Stimulated activated CD4-positive, alpha-beta T cell treated with anti-CD3 and anti-CD28 coated beads, Interleukin-12 subunit alpha, Interleukin-12 subunit beta, amount 100 ng/mL, for 24 hours (primary cell): ENCODE measurements around the gene CLTCL1.
"Not testable (repeated sequence)": the region's sequence is repeated elsewhere in the genome, so short reads cannot be mapped to it uniquely, and the experiment has no call there.

Experiments
- DNase-seq, 2 experiments: peaks; one replicate each; pipeline ENCODE4 v3.0.0-alpha.2; 2020; ENCODE audit warnings: low read depth in 2 of 2

CLTCL1 gene

DNA sequence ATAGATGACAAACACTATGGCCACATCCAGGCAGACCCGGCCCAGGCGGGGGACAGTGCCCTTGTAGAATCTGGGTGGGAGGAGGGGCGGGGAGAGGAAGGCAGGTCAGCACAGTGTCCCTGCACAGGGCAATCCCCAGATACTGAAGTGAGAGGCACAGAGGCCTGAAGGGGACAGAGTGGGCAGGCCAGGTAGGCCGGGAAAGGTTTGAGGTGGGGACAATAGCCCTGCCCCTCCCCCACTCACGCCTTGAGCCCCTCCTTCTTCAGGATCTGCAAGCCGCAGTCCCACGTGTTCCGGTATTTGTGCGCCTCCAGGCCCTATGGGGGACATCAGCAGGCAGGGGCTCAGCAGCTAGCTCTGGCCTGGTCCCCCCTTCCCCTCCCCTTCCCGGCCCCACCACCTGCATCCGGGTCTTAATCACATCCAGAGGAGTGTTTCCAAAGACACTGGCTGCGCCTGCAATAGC, 115.3 kb downstream of the CLTCL1 start:
- DNase-seq = no peak

DNA sequence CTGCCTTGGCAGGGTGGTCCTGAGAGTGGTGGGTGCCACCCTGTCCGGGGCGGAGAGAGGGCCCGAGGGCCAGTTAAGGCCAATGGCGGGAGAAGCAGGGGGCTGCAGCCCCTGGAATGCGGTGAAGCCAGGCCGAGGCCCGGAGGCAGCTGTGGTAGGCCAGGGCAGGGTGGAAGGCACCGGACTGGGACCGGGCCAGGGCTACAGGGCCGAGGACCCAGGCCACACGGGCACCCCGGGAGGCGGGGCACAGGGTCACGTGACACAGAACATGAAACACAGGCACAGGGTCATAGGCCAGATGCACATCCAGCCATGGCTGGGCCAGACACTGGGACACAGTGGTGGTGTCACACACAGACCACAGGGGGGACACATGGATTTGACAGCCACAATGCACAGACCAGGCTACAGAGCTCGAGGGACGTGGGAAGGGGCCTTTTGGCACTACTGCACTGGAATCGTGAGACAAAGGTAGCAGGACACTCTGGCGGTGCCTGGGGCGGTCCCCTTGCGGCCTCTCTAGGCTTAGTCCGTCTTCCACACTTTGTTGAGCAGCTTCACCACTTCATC, 115.8 kb downstream of the CLTCL1 start:
- DNase-seq = no peak

DNA sequence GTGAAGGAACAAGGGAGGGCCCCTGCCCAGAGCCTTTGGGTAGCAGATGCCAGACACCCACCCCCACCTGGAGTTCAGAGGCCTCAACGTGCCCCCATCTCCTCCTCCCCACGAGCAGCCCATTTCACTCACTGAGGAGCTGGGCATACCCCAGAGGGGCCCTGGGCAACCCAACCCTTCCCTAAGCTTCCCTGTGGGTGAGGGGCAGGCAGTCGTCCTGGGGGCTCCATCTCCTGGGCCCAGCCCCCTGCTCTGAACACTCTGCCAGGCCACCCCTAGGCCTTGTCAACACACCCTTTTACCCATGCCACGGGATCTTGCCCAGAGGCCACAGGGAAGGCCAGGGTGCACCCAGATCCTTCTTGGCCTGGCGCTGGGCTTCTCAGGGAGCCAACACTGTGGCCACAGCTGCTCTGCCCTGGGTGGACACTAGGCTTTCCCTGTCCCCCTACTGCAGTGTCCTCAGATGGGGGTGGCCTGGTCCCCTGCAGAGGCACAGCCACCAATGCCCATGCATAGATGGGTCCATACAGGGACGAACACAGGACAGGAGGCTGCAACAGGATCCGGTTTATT, 116.4 kb downstream of the CLTCL1 start:
- DNase-seq = no peak

DNA sequence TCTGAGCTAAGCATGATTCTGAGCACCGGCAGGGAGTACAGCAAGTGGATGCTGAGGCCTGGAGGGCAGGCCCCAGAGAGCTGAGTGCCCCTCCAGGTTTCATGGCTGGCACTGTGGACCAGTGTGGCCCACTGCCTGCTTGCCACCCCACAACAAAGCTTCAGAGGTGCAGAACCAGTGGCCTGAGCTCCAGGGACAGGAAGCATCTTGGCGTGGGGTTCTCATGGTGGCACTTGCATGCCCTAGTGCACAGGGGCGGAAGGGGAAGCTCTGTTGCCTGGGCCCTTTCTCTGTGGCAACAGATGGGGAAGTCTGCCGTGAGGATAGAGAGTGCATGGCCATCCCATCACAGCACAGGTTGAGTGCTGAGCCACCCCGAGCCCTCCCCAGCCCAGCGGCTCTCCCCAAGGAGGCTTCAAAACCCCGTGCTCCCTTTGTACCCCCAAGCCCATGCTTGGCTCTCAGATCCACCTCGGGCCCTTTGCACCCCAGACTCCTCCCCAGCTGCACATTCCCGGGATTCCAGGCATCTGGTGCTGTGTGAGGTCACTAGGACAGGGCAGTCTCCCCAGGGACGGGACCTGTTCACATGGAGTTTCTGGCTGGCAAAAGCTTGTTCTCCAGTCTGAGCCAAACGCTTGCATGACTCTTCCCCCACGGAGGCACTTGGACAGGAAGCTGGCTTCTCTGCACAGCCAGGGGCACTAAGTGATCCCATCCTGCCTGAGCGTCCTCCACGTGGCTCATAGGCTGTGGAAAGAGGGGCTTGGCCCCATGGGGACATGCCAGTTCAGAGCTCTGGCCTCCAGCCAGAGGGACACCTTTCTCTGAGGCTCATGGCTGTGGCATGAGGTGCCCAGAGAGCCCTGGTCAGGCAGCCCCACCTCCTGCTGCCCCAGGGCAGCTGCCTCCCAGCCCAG, 117.2 kb downstream of the CLTCL1 start:
- no peak for DNase-seq

DNA sequence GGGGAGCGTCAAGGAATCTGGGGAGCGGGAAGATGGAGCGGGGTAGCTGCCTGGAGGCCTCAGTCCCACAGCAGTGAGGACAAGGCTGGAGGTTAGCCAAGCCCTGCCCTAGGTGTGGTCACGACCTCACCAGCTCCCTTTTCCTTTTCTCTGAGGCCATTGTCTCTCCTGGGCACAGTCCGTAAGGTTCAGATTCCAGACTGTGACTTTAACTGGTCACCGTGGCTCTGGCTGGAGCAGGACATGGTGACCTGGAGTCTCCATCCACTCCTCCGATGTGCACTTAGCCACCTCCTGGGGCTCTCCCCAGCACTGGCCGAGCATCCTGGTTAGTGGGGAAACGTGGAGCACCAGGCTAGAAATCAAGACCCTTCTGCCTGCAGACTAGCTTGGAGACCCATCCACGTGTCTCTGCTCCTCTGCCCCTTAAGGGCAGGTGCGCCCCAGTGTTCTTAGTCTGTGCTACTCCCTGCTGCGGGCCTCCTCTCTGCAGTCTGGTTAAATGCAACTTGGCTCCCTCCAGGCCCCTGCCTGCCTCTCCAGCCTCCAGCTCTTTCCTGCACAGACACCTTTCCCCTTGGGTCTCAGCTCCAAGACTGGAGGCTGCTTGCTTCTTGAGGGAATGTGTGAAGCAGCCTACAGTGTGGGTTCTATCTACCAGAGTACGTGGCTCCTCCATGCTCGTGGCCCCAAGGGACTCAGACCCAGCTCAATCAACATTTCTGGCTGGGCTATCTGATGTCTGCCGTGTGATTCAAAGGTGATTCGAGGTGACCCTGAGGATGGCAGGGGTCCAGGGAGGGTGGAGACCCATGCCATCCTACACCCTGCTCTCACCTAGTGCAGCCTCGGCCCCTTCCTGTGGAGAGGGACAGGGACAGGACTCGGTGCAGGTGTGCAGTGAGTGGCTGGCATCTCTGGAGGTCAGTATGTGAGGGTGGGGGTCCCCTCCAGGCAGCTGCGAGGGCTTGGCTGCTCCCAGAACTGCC, 118.2 kb downstream of the CLTCL1 start:
- DNase-seq = no peak

DNA sequence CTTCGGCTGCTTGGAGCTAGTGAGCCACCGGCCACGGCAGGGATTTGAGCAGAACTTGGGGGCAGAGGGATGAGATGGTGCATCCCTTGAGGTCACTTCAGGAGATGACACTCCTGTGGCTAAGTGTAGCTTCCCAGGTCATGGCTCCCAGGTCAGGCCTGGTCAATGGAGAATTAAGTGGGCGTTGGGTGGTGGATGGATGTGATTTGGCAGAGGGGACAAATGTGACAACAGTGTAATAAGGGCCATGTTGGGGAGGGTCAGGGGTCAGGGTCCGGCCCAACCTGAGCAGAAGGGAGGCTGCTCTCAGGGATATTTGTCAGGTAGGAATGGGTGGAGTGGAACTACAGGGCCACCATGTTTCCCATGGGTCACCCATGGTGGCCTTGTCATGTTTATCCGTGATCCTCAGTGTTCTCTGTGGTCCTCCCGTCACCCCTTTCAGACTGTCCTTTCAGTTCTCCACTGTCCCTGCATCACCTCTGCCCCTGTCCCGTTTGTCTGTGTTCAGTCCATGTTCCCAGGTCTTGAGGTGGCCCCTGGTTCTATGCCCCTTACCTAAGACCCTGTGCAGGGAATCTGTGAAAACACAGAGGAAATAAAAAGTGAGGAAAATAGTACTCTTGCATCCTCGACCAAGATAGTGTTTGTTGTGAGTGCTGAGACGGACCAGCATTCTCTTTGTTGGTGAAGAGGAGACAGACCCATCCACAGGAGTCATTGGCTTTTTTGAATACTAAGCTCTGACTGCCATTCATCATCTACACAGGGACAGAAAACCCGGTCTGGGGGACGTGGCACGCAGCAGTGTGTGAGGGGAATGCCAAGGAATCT, 119.1 kb downstream of the CLTCL1 start:
- DNase-seq = no peak

DNA sequence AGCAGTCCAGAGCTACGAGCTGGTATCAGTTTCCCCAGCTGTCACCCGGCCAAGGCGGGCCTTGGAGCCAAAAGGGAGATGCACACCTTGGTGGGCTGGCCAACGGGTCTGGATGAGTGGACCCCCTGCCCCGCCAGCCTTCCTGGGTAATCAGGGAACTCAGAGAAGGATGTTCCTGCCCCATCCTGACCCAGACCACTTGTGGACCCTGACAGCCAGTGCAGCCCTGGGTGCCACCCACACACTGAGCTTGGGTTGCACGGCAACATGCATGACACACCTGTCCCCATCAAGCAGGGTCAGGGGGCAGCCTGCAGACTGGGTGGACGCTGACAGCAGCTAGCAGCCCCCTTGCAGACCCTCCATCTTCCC, 121.6 kb downstream of the CLTCL1 start:
- no peak for DNase-seq

DNA sequence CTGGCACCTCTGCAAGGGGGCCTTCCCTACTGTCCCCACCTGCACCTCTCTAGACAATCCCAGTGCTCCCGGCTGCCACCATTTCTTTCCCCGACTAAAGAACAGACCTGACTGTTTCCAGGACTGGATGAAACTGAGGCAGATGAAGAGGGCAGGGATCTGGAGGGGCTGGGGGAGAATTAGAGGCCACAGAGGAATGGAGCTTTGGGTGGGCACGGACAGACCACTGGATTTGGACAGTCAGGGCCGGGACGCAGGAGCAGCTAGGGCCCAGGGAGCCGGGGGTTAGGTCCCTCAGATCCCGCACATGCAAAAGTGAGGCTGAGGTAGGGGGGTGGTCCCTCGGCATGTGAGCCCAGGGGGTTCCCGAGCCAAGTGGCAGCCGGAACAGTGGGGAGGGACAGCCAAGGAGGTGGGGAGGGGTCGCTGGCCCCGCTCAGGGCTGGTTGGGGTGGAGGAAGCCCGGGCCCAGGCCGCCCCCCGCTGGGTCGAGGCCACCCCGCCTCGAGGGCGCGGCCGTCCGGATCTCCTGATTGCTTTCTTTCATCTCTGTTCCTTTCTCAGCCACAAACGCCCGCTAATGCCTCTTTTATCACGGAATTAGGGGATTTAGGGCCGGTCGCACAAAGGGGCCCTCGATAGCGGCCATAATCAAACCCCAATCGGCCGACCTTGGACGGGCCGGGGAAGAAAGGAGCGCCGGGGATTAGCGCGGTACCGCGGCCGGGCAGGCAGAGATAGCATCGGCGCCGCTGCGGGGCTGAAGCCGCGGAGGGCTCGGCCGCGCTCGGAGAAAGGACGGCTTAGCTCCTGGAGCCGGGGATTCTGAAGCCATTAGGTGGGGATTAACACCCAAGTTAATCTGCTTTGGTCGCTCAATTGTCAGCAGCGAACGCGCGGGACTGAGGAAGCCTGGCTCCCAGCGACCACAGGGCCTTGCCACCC, 122.2 kb downstream of the CLTCL1 start:
- no peak for DNase-seq

DNA sequence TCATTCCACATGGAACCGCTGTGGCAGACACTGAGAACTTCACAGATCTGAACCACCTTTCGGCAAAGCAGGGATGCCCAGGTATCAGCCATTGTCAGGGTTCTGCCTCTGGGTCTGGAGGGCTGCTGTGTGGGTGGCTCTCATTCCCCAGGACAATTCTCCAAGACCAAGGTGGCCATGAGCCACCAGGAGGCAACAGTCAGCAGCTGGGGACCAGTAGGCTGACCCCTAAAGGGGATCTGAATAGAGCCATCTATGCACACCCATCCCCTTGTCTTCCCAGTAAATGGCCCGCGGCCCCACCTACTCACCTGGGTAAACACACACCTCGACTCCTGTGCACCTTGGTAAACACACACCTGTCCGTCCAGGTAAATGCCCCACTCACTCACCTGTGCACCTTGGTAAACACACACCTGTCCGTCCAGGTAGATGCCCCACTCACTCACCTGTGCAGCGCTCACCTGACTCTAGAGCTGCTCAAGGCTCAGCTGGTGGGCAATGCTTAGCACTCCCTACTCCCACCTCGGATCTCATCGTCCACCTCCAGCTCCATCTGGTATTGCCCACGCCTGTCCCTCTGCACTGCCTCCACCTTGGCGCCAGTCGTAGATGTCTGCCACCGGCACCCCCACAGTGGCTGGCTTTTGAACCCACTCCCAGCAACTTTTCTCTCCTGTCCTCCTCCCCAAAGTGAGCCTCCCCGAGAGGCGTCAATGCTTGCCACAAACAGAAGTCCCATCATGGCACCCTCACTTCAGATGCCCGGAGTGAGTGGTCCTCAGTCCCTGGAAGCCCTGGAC, 123.2 kb downstream of the CLTCL1 start:
- DNase-seq = no peak

DNA sequence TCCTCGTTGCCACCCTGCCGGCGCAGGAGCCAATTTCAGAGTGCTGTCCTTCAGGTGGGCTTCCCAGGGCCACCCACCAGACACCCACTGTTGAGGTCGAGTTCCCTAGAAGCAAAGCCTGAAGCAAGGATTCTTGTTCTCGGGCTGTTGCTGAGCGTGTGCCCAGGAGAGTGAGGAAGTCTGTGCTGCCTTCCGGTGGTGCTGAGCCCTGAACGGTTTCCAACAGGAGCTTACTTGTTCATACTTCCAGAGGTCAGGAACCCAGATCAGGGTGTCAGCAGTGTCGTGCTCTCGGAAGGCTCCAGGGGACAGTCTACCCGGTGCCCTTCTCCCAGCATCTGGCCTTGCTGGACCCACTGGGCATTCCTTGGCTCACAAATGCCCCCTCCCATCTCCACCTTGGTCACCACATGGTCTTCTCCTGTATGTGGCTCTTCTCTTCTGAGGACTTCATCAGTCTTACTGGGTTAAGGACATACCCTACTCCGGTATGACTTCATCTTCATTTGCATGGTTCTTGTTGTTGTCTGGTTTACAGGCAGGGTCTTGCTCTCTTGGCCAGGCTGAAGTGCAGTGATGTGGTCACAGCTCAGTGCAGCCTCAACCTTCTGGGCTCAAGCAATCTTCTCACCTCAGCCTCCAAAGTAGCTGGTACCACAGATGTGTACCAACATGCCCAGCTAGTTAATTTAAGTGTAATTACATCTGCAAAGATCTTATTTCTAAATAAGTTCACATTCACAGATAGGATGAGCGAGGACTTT, 124.2 kb downstream of the CLTCL1 start:
- no peak for DNase-seq

DNA sequence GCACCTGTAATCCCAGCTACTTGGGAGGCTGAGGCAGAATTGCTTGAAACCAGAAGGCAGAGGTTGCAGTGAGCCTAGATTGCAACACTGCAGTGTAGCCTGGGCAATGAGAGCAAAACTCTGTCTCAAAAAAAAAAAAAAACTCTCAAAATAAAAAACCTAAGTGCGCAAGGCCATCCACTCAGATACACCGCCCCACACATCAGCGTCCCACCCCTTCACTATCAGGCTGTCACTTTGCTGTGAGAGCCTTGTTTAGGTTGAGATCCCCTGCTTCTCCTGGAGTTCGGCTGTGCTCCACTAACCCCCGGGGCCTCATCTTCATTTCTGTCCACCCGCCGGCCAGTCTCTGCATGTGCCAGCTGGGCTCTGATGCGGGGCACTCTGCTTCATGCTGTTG, 125.1 kb downstream of the CLTCL1 start:
- DNase-seq = no peak

DNA sequence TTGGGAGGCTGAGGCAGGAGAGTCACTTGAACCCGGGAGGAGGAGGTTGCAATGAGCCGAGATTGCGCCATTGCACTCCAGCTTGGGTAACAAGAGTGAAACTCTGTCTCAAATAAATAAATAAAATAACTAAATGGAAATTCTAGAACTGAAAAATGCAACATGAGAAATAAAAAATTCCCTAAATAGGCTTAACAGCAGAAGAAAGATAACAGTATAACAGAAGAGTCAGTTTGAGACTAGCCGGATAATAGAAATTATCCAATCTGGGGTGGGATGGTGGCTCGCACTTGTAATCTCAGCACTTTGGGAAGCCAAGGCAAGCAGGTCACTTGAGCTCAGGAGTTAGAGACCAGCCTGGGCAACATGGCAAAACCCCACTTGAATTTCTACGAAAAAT, 127.1 kb downstream of the CLTCL1 start:
- no peak for DNase-seq

DNA sequence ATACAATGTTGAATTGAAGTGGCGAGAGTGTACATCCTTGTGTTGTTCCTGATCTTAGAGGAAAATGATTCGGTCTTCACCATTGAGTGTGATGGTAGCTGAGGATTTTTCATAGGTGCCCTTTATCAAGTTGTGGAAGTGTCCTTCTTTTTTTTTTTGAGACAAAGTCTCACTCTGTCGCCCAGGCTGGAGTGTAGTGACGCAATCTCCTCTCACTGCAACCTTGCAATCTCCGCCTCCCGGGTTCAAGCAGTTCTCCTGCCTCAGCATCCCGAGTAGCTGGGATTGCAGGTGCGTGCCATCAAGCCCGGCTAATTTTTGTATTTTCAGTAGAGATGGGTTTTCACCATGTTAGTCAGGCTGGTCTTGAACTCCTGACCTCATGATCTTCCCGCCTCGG, 132.9 kb downstream of the CLTCL1 start:
- DNase-seq = not testable (repeated sequence)

DNA sequence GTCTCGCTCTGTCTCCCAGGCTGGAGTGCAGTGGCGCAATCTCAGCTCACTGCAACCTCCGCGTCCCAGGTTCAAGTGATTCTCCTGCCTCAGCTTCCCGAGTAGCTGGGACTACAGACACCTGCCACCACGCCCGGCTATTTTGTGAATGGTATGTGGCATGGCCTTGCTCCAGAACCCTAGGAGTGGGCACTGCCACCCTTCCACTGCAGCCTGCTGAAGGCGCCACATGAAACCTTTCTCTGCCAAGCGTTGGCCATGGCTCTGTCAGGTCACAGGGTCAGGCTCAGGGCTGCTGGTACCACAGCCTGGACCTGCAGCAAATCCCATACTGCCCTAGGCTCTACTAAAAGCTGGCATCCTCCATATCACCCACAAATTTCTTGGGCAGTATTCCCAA, 135.4 kb downstream of the CLTCL1 start:
- not testable (repeated sequence) for DNase-seq

DNA sequence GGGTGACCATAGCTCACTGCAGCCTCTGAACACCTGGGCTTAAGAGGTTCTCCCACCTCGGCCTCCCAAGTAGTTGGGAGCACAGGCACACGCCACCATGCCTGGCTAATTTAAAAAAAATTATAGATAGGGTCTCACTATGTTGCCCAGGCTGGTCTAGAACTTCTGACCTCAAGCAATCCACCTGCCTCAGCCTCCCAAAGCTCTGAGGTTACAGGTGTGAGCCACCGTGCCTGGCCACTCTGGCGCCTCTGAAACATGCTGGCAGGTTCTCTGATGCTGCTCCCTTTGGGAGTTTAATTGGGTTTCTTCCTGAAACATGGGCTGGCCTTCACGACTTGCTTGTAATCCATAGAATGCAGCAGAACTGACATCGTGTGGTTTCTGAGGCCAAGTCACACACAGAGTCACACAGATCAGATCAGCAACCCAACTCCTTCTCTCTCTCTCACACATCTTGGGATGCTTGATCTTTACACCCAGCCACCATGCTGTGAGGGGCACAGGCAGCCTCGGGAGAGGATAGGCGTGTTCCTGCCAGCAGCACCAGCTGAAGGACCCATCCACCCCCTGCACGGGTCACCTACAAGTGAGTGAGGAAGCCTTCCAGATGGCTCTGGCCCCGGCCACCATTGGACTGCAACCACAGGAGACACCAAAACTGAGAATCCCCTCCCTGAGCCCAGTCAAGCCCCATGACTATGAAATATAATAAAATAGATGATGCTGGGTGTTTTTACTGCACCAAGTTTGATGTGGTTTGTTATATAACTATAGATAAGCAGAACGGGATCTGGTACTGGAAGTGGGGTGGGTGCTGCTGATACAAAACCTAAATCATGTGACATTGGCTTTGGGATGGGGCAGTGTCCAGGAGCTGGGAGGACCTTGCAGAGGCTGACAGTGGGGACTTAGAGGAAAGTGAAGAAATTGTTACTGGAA, 138.3 kb downstream of the CLTCL1 start:
- no peak for DNase-seq

DNA sequence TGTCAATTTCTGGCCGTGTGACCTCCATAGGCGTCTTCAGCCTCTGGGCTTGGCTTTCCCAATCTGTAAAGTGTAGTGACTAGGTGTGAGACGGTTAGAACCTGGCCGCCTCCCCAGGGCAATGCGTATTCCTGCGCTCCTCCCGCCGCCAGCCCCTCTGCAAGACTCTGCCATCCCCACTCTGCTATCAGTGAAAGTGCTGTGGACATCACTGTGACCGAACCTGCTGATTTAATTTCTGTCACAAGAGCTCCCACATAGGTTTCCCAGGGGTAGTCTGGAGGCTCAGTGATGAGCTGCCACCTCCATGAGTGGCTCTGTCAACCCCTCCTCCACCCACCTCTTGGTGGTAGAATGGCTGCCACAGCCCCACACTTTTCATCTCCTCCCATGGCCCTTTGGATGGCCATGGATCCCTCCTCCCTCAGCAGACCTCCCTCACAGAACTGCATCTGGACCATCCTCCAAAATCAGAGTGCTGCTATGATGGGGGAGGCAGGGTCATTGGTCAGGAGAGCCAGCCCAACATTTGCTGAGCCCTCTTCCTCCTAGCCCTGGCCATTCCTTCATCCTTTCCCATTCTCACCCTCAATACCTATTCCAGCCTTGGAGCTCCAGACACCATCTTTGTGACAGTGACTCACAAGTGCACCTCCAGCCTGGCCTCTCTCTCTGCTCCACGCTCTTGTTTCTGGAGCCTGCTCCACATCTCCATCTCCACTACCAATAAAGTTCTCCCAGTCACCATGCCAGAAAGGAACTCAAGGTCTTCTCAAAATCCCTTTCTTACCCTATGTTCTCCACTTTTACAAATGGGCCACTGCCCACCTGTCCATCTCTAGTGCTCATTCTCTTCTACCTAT, 140.0 kb downstream of the CLTCL1 start:
- DNase-seq = no peak
